HepG2 (cell line): Measurements from ENCODE around the gene TBC1D14. TPM values are rescaled to one million over a fixed set of nuclear protein-coding genes. Genes with fewer than 3 reads are reported as not detected.

Experiments
- GABPA ChIP-seq, 2 experiments: IDR thresholded peaks; 2 replicates each; pipeline ENCODE4 v1.6.1; 2011 to 2016; ENCODE audit warnings: low read depth in 2 of 2, low read length in 1 of 2, missing biosample characterization in 1 of 2, missing genetic modification characterization in 1 of 2
- HMGXB4 ChIP-seq, 2 experiments: sonication (generic) in 1 of 2; formaldehyde crosslinking in 1 of 2; IDR thresholded peaks; 2 replicates each; pipeline versions ENCODE4 v1.4.0 to v1.6.1; 2018 to 2020; ENCODE audit warnings: missing genetic modification reagents in 2 of 2, borderline replicate concordance in 1 of 2, low read depth in 1 of 2, mild to moderate bottlenecking in 1 of 2, missing biosample characterization in 1 of 2
- LRRFIP1 ChIP-seq: sonication (generic); formaldehyde crosslinking; conservative IDR thresholded peaks from 2 replicates; pipeline ENCODE4 v1.4.0; 2020; ENCODE audit warnings: missing genetic modification reagents
- RFXAP ChIP-seq: sonication (generic); formaldehyde crosslinking; IDR thresholded peaks from 2 replicates; pipeline ENCODE4 v1.4.0; 2020; ENCODE audit warnings: missing genetic modification reagents, borderline replicate concordance
- ZNF318 ChIP-seq: sonication (generic); formaldehyde crosslinking; IDR thresholded peaks from 2 replicates; pipeline ENCODE4 v1.4.0; 2020; ENCODE audit warnings: mild to moderate bottlenecking, missing genetic modification reagents
- ZNF704 ChIP-seq: sonication (generic); formaldehyde crosslinking; IDR thresholded peaks from 2 replicates; pipeline ENCODE4 v1.8.1; 2023; ENCODE audit warnings: mild to moderate bottlenecking, inconsistent platforms, moderate library complexity, missing genetic modification reagents, borderline replicate concordance
- polyA plus RNA-seq, 8 experiments: library from polyadenylated mRNA; depleted of rRNA in 3 of 8; stranded (reverse) in 7 of 8; unstranded in 1 of 8; fragments of >200 nt; fragmentation: Illumina TruSeq in 4 of 8; extraction: Trizol in 4 of 8; gene quantifications; 2 replicates each; pipeline versions ENCODE4 v1.2.1 to v1.2.3, GENCODE V29; 2011 to 2016; ENCODE audit warnings: low read depth in 4 of 8, missing spikeins in 1 of 8, mixed read lengths in 1 of 8; ENCODE audit not compliant: insufficient read depth in 1 of 8
- total RNA-seq, 5 experiments: library from RNA; depleted of rRNA; stranded (reverse); fragments of >200 nt; fragmentation: Illumina TruSeq; extraction: Trizol; gene quantifications; 2 replicates each; pipeline ENCODE4 v1.2.3, GENCODE V29; 2016; ENCODE audit warnings: low read depth in 1 of 5

The TBC1D14 gene
- total and polyA plus RNA-seq, 2 of the 13 experiments (the other 11 are each of a cell fraction or from before 2014, with no cell fraction given), result 29.5 to 46.5 TPM

- peak; percentile 62; the same call in 1 of the 2 replicates for TF ChIP-seq ZNF318
- peak; percentile 41 to 58; a peak in 2 of 4 replicates for TF ChIP-seq HMGXB4 (CRISPR knock-in tag; IDR thresholded peaks at IDR 0.05; ENCODE audit: borderline replicate concordance in 1 of 2, low read depth in 1 of 2)
- no peak for TF ChIP-seq GABPA (IDR thresholded peaks at IDR 0.05; ENCODE audit: low read depth, low read length)
- TF ChIP-seq GABPA (CRISPR knock-in tag; IDR thresholded peaks at IDR 0.05; ENCODE audit: low read depth), result 0 out of 2 replicates have a peak, but pooled peaks have one; percentile 3
- TF ChIP-seq LRRFIP1 (CRISPR knock-in tag), result no peak
- TF ChIP-seq ZNF704 (CRISPR knock-in tag), result no peak
- no peak for TF ChIP-seq RFXAP (CRISPR knock-in tag)
Observed at GRCh38 chr4:6907658-6908191, 1.9 kb upstream of the TBC1D14 start (continued).
